ENCODE data around the gene CFAP45.

The CFAP45 gene

DNA sequence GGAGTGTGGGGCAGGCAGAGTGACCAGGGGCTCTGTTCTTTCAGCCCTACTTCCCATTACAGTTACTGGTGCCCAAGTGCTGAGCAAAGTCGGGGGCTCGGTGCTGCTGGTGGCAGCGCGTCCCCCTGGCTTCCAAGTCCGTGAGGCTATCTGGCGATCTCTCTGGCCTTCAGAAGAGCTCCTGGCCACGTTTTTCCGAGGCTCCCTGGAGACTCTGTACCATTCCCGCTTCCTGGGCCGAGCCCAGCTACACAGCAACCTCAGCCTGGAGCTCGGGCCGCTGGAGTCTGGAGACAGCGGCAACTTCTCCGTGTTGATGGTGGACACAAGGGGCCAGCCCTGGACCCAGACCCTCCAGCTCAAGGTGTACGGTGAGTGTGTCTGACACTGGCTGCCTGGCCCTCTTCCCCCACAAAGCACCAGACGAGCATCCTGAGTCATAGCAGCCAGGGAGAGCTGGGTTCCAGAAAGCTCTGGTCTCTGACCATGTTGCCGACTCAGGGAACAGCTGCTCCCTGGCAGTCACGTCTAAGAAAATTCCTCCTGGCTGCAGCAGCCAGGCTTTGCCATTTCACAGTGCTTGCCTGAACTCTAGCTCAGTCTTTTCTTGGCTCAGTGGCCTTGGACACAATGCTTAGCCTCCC is 70.0 kb downstream of the CFAP45 start:
- Mint-ChIP-seq H3K27me3 (ENCODE audit: low read depth) (peaks cover 23% of the 10 kb centered on the region), H3K36me3 (ENCODE audit: low read depth) (no peaks in the 10 kb centered on the region), H3K9me3 (no peaks in the 10 kb centered on the region), H3K27ac (peak overlapping the region; percentile 66 to 95 (median 89)), H3K4me3 (no peak overlapping the region), H3K4me1 (peaks cover 11% of the 10 kb centered on the region)
- TF ChIP-seq, protein P1, sequence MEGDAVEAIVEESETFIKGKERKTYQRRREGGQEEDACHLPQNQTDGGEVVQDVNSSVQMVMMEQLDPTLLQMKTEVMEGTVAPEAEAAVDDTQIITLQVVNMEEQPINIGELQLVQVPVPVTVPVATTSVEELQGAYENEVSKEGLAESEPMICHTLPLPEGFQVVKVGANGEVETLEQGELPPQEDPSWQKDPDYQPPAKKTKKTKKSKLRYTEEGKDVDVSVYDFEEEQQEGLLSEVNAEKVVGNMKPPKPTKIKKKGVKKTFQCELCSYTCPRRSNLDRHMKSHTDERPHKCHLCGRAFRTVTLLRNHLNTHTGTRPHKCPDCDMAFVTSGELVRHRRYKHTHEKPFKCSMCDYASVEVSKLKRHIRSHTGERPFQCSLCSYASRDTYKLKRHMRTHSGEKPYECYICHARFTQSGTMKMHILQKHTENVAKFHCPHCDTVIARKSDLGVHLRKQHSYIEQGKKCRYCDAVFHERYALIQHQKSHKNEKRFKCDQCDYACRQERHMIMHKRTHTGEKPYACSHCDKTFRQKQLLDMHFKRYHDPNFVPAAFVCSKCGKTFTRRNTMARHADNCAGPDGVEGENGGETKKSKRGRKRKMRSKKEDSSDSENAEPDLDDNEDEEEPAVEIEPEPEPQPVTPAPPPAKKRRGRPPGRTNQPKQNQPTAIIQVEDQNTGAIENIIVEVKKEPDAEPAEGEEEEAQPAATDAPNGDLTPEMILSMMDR (IDR thresholded peaks at IDR 0.05; ENCODE audit: unreplicated experiment in 3 of 3): no peak

DNA sequence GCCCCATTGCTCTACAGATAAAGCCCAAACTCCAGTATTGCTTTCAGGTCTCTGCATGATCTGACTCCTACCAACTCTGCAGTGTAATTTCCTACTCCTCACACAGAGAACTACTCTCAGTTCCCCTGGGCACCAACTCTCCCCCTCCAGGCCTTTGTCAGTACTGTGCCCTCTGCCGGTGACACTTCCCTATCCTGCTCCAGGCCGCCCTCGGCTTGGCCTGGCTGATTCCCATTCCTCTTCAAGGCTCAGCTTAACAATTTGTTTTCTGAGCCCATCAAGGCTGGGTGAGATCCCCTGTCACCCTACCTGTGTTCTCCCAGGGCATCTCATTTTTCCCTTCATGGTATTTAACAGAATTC is 70.7 kb downstream of the CFAP45 start:
- peak overlapping the region; percentile 66 to 95 (median 89) for H3K27ac Mint-ChIP-seq
- H3K36me3 Mint-ChIP-seq (ENCODE audit: low read depth): no peaks in the 10 kb centered on the region
- TF ChIP-seq, protein P1 (IDR thresholded peaks at IDR 0.05; ENCODE audit: unreplicated experiment in 3 of 3): peak; percentile 35 to 48 (median 36)
- peak overlapping the region; percentile 5 to 44 (median 17) for H3K4me3 Mint-ChIP-seq
- peaks cover 11% of the 10 kb centered on the region for H3K4me1 Mint-ChIP-seq
- H3K9me3 Mint-ChIP-seq: no peaks in the 10 kb centered on the region
- peaks cover 30% of the 10 kb centered on the region for H3K27me3 Mint-ChIP-seq (ENCODE audit: low read depth)

- no peaks in the 10 kb centered on the region for H3K9me3 Mint-ChIP-seq
- TF ChIP-seq, protein P1 (IDR thresholded peaks at IDR 0.05; ENCODE audit: unreplicated experiment in 3 of 3): no peak
- H3K27ac Mint-ChIP-seq: peak overlapping the region; percentile 66 to 95 (median 89)
- H3K4me3 Mint-ChIP-seq: peak overlapping the region; percentile 5 to 50 (median 24)
- no peaks in the 10 kb centered on the region for H3K36me3 Mint-ChIP-seq (ENCODE audit: low read depth)
- H3K4me1 Mint-ChIP-seq: peaks cover 11% of the 10 kb centered on the region
- peaks cover 34% of the 10 kb centered on the region for H3K27me3 Mint-ChIP-seq (ENCODE audit: low read depth)
Observed at GRCh38 chr1:159828581-159829272, 71.2 kb downstream of the CFAP45 start.

- H3K9me3 Mint-ChIP-seq: no peaks in the 10 kb centered on the region
- H3K4me1 Mint-ChIP-seq: peaks cover 16% of the 10 kb centered on the region
- H3K27me3 Mint-ChIP-seq (ENCODE audit: low read depth): peaks cover 40% of the 10 kb centered on the region
- TF ChIP-seq, protein P1 (IDR thresholded peaks at IDR 0.05; ENCODE audit: unreplicated experiment in 3 of 3): no peak
- H3K4me3 Mint-ChIP-seq: peak overlapping the region in 2 of 3 experiments; percentile 24 to 50
- peak overlapping the region; percentile 45 to 95 (median 80) for H3K27ac Mint-ChIP-seq
- H3K36me3 Mint-ChIP-seq (ENCODE audit: low read depth): no peaks in the 10 kb centered on the region
Observed at GRCh38 chr1:159828176-159828575, 71.8 kb downstream of the CFAP45 start.

GRCh38 chr1:159827549-159827948 is 72.4 kb downstream of the CFAP45 start:
- Mint-ChIP-seq H3K36me3 (ENCODE audit: low read depth) (no peaks in the 10 kb centered on the region), H3K27me3 (ENCODE audit: low read depth) (peaks cover 46% of the 10 kb centered on the region), H3K9me3 (no peaks in the 10 kb centered on the region), H3K4me3 (no peak overlapping the region), H3K27ac (no peak overlapping the region), H3K4me1 (peaks cover 18% of the 10 kb centered on the region)
- TF ChIP-seq, protein P1 (IDR thresholded peaks at IDR 0.05; ENCODE audit: unreplicated experiment in 3 of 3): no peak

All from nephron (organoid).